Measurements from ENCODE around the gene TGM1. TPM values are rescaled to one million over a fixed set of nuclear protein-coding genes. Genes with fewer than 3 reads are reported as not detected.
"Not testable (repeated sequence)": the region's sequence is repeated elsewhere in the genome, so short reads cannot be mapped to it uniquely, and the experiment has no call there.

TGM1 gene
- total RNA-seq, 1 experiment from 2014 or later = 26.2 TPM

- Mint-ChIP-seq H3K4me3 (ENCODE audit: unreplicated experiment) (no peak overlapping the region), H3K27ac (ENCODE audit: low read depth, unreplicated experiment) (no peak overlapping the region), H3K36me3 (ENCODE audit: insufficient read depth, unreplicated experiment) (peaks cover 79% of the 10 kb centered on the region), H3K9me3 (ENCODE audit: unreplicated experiment) (peaks cover 8% of the 10 kb centered on the region), H3K4me1 (ENCODE audit: insufficient read depth, unreplicated experiment) (no peaks in the 10 kb centered on the region), H3K27me3 (ENCODE audit: insufficient read depth, unreplicated experiment) (no peaks in the 10 kb centered on the region)
- intact Hi-C loops (cut with micrococcal nuclease) = no loop called here
- ChIA-PET POLR2A (interaction anchor here (0.7 to 3.2 kb wide), 5 partner anchors 9 to 236 kb away, joined by 3 to 15 read pairs (median 3); partner anchors contain the start of genes CHMP4A, IRF9, MDP1 and TM9SF1), CTCF (interaction anchor here (0.5 to 1.0 kb wide), 4 partner anchors 20 to 227 kb away, joined by 3 to 5 read pairs (median 4); partner anchors contain the start of genes CIDEB and EMC9)
- DNase-seq (ENCODE audit: unreplicated experiment) = no peak
- no peak for TF ChIP-seq CTCF (IDR thresholded peaks at IDR 0.05; ENCODE audit: unreplicated experiment)
- no TSS peak for BruUV-seq (replicated peaks)
Observed at GRCh38 chr14:24204163-24205146, 58.5 kb downstream of the TGM1 start.

GRCh38 chr14:24203249-24203886, 59.6 kb downstream of the TGM1 start:
- H3K27ac Mint-ChIP-seq (ENCODE audit: low read depth, unreplicated experiment); DNase-seq (ENCODE audit: unreplicated experiment); H3K27me3 Mint-ChIP-seq (ENCODE audit: insufficient read depth, unreplicated experiment); H3K4me1 Mint-ChIP-seq (ENCODE audit: insufficient read depth, unreplicated experiment); H3K9me3 Mint-ChIP-seq (ENCODE audit: unreplicated experiment); H3K4me3 Mint-ChIP-seq (ENCODE audit: unreplicated experiment); BruUV-seq (replicated peaks); intact Hi-C loops (cut with micrococcal nuclease): not testable (repeated sequence)
- POLR2A ChIA-PET = interaction anchor here (0.6 to 3.2 kb wide), 3 partner anchors 11 to 105 kb away, joined by 3 to 15 read pairs (median 3); partner anchors contain the start of genes CHMP4A, CIDEB, IRF9 and MDP1
- H3K36me3 Mint-ChIP-seq (ENCODE audit: insufficient read depth, unreplicated experiment) = peaks cover 81% of the 10 kb centered on the region
- CTCF ChIA-PET = interaction anchor here (0.6 to 1.0 kb wide), 2 partner anchors 60 to 228 kb away, joined by 3 to 4 read pairs; no protein-coding TSS in a partner anchor

GRCh38 chr14:24202538-24202937, 60.4 kb downstream of the TGM1 start:
- H3K27ac Mint-ChIP-seq (ENCODE audit: low read depth, unreplicated experiment); H3K9me3 Mint-ChIP-seq (ENCODE audit: unreplicated experiment); H3K27me3 Mint-ChIP-seq (ENCODE audit: insufficient read depth, unreplicated experiment); DNase-seq (ENCODE audit: unreplicated experiment); CTCF ChIA-PET; H3K4me3 Mint-ChIP-seq (ENCODE audit: unreplicated experiment); H3K4me1 Mint-ChIP-seq (ENCODE audit: insufficient read depth, unreplicated experiment); BruUV-seq (replicated peaks); intact Hi-C loops (cut with micrococcal nuclease): not testable (repeated sequence)
- H3K36me3 Mint-ChIP-seq (ENCODE audit: insufficient read depth, unreplicated experiment) = peaks cover 72% of the 10 kb centered on the region
- POLR2A ChIA-PET = interaction anchor here (0.6 to 3.2 kb wide), 3 partner anchors 12 to 105 kb away, joined by 3 to 15 read pairs (median 3); partner anchors contain the start of genes CHMP4A, CIDEB, IRF9 and MDP1

Other genes starting within 250 kb of the TGM1 start
- gene CARMIL3, start 211.2 kb downstream of the TGM1 start, total RNA-seq (2022) = 0.20 TPM in 1 of 2 replicates, not detected in the other
- not detected in 2 replicates for gene CPNE6, start 191.6 kb downstream of the TGM1 start, total RNA-seq (2022)
- 64.7 and 112 TPM in 2 replicates for gene PCK2, start 168.9 kb downstream of the TGM1 start, total RNA-seq (2022)
- gene DCAF11, start 148.4 kb downstream of the TGM1 start, total RNA-seq (2022) = 38.6 and 48.8 TPM in 2 replicates
- gene NRL, start 148.2 kb downstream of the TGM1 start, total RNA-seq (2022) = 1.3 and 2.1 TPM in 2 replicates
- 0.47 TPM in 1 of 2 replicates, not detected in the other for gene FITM1, start 132.5 kb downstream of the TGM1 start, total RNA-seq (2022)
- 126 and 135 TPM in 2 replicates for gene PSME1, start 127.0 kb downstream of the TGM1 start, total RNA-seq (2022)
- gene EMC9, start 121.6 kb downstream of the TGM1 start, total RNA-seq (2022) = 49.2 and 49.9 TPM in 2 replicates
- 134 and 135 TPM in 2 replicates for gene PSME2, start 116.6 kb downstream of the TGM1 start, total RNA-seq (2022)
- 62.2 and 67.4 TPM in 2 replicates for gene RNF31, start 115.7 kb downstream of the TGM1 start, total RNA-seq (2022)
- gene IRF9, start 101.9 kb downstream of the TGM1 start, total RNA-seq (2022) = 13.6 and 23.8 TPM in 2 replicates
- 6.1 and 12.1 TPM in 2 replicates for gene REC8, start 91.1 kb downstream of the TGM1 start, total RNA-seq (2022)
- 57.2 and 100 TPM in 2 replicates for gene IPO4, start 74.4 kb downstream of the TGM1 start, total RNA-seq (2022)
- gene TM9SF1, start 67.7 kb downstream of the TGM1 start, total RNA-seq (2022) = 67.8 and 103 TPM in 2 replicates
- gene TSSK4, start 57.5 kb downstream of the TGM1 start, total RNA-seq (2022) = 0.68 and 1.2 TPM in 2 replicates
- 88.6 and 99.0 TPM in 2 replicates for gene CHMP4A, start 49.7 kb downstream of the TGM1 start, total RNA-seq (2022)
- gene MDP1, start 47.1 kb downstream of the TGM1 start, total RNA-seq (2022) = 11.0 and 20.2 TPM in 2 replicates
- 233 and 243 TPM in 2 replicates for gene NEDD8, start 30.8 kb downstream of the TGM1 start, total RNA-seq (2022)
- gene GMPR2, start 30.2 kb downstream of the TGM1 start, total RNA-seq (2022) = 77.3 and 79.9 TPM in 2 replicates
- gene TINF2, start 20.6 kb downstream of the TGM1 start, total RNA-seq (2022) = 47.3 and 47.6 TPM in 2 replicates
- 51.7 and 75.0 TPM in 2 replicates for gene RABGGTA, start 8.4 kb upstream of the TGM1 start, total RNA-seq (2022)
- 29.2 and 29.7 TPM in 2 replicates for gene DHRS1, start 36.6 kb upstream of the TGM1 start, total RNA-seq (2022)
- 29.8 and 31.9 TPM in 2 replicates for gene NOP9, start 36.7 kb upstream of the TGM1 start, total RNA-seq (2022)
- 0.52 and 1.3 TPM in 2 replicates for gene CIDEB, start 44.8 kb upstream of the TGM1 start, total RNA-seq (2022)
- gene LTB4R2, start 47.0 kb upstream of the TGM1 start, total RNA-seq (2022) = 21.7 and 23.8 TPM in 2 replicates
- gene LTB4R, start 48.3 kb upstream of the TGM1 start, total RNA-seq (2022) = 15.8 and 19.9 TPM in 2 replicates
- gene ADCY4, start 71.9 kb upstream of the TGM1 start, total RNA-seq (2022) = not detected in 2 replicates
- not detected in 2 replicates for gene RIPK3, start 76.8 kb upstream of the TGM1 start, total RNA-seq (2022)
- 0.23 and 1.7 TPM in 2 replicates for gene NFATC4, start 105.0 kb upstream of the TGM1 start, total RNA-seq (2022)
- gene NYNRIN, start 135.8 kb upstream of the TGM1 start, total RNA-seq (2022) = not detected in 2 replicates
- 2.4 TPM in 2 replicates for gene CBLN3, start 166.5 kb upstream of the TGM1 start, total RNA-seq (2022)
- gene KHNYN, start 166.8 kb upstream of the TGM1 start, total RNA-seq (2022) = 63.0 TPM in 2 replicates
- 53.2 and 58.7 TPM in 2 replicates for gene SDR39U1, start 179.6 kb upstream of the TGM1 start, total RNA-seq (2022)
- not detected in 2 replicates for gene CMA1, start 245.1 kb upstream of the TGM1 start, total RNA-seq (2022)

Measured in MCF 10A (cell line).